NCI-H1105 (cell line): ENCODE results near the gene ASCL3.
"Not testable (repeated sequence)": the region's sequence is repeated elsewhere in the genome, so short reads cannot be mapped to it uniquely, and the experiment has no call there.

ENCODE experiments used
- DNase-seq: peaks from one replicate; lab custom pipeline; 2025; lab: John Stamatoyannopoulos, UW

The ASCL3 gene

GRCh38 chr11:8947230-8947943, 4.6 kb upstream of the ASCL3 start:
- DNase-seq = no peak

- no peak for DNase-seq
These were observed 1.3 kb downstream of the ASCL3 start for GRCh38 chr11:8941341-8942103.

- no peak for DNase-seq
These were observed 5.2 kb downstream of the ASCL3 start for GRCh38 chr11:8937659-8938058.

GRCh38 chr11:8937159-8937558, 5.7 kb downstream of the ASCL3 start:
- no peak for DNase-seq

- DNase-seq = not testable (repeated sequence)
These were observed 7.0 kb downstream of the ASCL3 start for GRCh38 chr11:8935789-8936188.

GRCh38 chr11:8934742-8935488, 7.9 kb downstream of the ASCL3 start:
- DNase-seq = no peak

- DNase-seq = no peak
These were observed 8.9 kb downstream of the ASCL3 start for GRCh38 chr11:8933931-8934330.

GRCh38 chr11:8932564-8933180, 10.1 kb downstream of the ASCL3 start, which contains the start of gene C11orf16:
Gene C11orf16 (minus strand): TSS chr11:8932947. CDS start chr11:8932308, 639 bp downstream.
- no peak for DNase-seq

- DNase-seq = no peak
These were observed 12.2 kb downstream of the ASCL3 start for GRCh38 chr11:8930456-8931175.

- DNase-seq = no peak
These were observed 13.7 kb downstream of the ASCL3 start for GRCh38 chr11:8928981-8929615.

GRCh38 chr11:8928205-8928604, 14.6 kb downstream of the ASCL3 start:
- no peak for DNase-seq

- no peak for DNase-seq
These were observed 15.6 kb downstream of the ASCL3 start for GRCh38 chr11:8927233-8927632.

- DNase-seq = no peak
These were observed 16.6 kb downstream of the ASCL3 start for GRCh38 chr11:8926236-8926635.

- DNase-seq = no peak
These were observed 17.1 kb downstream of the ASCL3 start for GRCh38 chr11:8925711-8926110.

- DNase-seq = no peak
These were observed 20.1 kb downstream of the ASCL3 start for GRCh38 chr11:8922691-8923090.

GRCh38 chr11:8917157-8917825, 25.5 kb downstream of the ASCL3 start:
- no peak for DNase-seq

GRCh38 chr11:8914661-8915018, 28.2 kb downstream of the ASCL3 start:
- no peak for DNase-seq

GRCh38 chr11:8913961-8914660, 28.7 kb downstream of the ASCL3 start:
- peak; percentile 61 for DNase-seq

GRCh38 chr11:8911029-8911823, 31.6 kb downstream of the ASCL3 start, which contains the start of gene AKIP1:
Gene AKIP1 (plus strand): TSS chr11:8911189. CDS start chr11:8911450, 261 bp downstream.
- DNase-seq = peak; percentile 99
